WTC11 (cell line): Measurements from ENCODE around the gene NUP214. TPM values are rescaled to one million over a fixed set of nuclear protein-coding genes. Genes with fewer than 3 reads are reported as not detected.

Experiments used
- ATAC-seq: fragments of 200-7000 bp; cut with Tn5 transposase; 2 replicates; pipeline ENCODE4 v1.10.0; 2021; ENCODE audit warnings: mild to moderate bottlenecking, moderate library complexity
- CTCF ChIA-PET: fragments of 300-600 bp; sonication (Branson Sonifier 250); formaldehyde crosslinking; loops from one replicate; lab custom pipeline; 2021; ENCODE audit warnings: antibody characterized with exemption; lab: Charles Lee
- POLR2A ChIA-PET: fragments of 350-600 bp; sonication (Branson Sonifier 250); formaldehyde crosslinking; loops from one replicate; lab custom pipeline; 2021; ENCODE audit warnings: antibody characterized with exemption; lab: Charles Lee
- DNase-seq: peaks from one replicate; pipeline ENCODE4 v3.0.0; 2021; ENCODE audit warnings: low spot score
- H3K27ac Mint-ChIP-seq: 2 replicates; pipeline ENCODE4 v1.8.0; 2021; ENCODE audit warnings: mixed read lengths
- H3K27me3 Mint-ChIP-seq: 2 replicates; pipeline ENCODE4 v1.8.0; 2021; ENCODE audit warnings: low read depth, mild to moderate bottlenecking, moderate library complexity, mixed read lengths
- H3K36me3 Mint-ChIP-seq: 2 replicates; pipeline ENCODE4 v1.8.0; 2021; ENCODE audit warnings: mixed read lengths
- H3K4me1 Mint-ChIP-seq: 2 replicates; pipeline ENCODE4 v1.8.0; 2022; ENCODE audit warnings: mixed read lengths
- H3K4me3 Mint-ChIP-seq: 2 replicates; pipeline ENCODE4 v1.8.0; 2021; ENCODE audit warnings: mild to moderate bottlenecking, moderate library complexity, mixed read lengths
- H3K9me3 Mint-ChIP-seq: 2 replicates; pipeline ENCODE4 v1.8.0; 2021; ENCODE audit warnings: mixed read lengths
- AFF4 ChIP-seq: sonication (generic); formaldehyde crosslinking; IDR thresholded peaks from 2 replicates; pipeline ENCODE4 v1.8.1; 2023; ENCODE audit warnings: mild to moderate bottlenecking, missing genetic modification reagents, borderline replicate concordance
- E2F4 ChIP-seq: sonication (generic); formaldehyde crosslinking; IDR thresholded peaks from 2 replicates; pipeline ENCODE4 v1.8.1; 2022; ENCODE audit warnings: low read depth, mild to moderate bottlenecking, moderate library complexity, missing genetic modification reagents, borderline replicate concordance
- E2F5 ChIP-seq: sonication (generic); formaldehyde crosslinking; IDR thresholded peaks from 2 replicates; pipeline ENCODE4 v1.8.1; 2022; ENCODE audit warnings: mild to moderate bottlenecking, moderate library complexity, missing genetic modification reagents
- ELF4 ChIP-seq: sonication (generic); formaldehyde crosslinking; IDR thresholded peaks from 2 replicates; pipeline ENCODE4 v1.8.1; 2022; ENCODE audit warnings: low read depth, mild to moderate bottlenecking, moderate library complexity, missing genetic modification reagents
- HMGA2 ChIP-seq: fragments of 250-450 bp; sonication (Bioruptor Pico); IDR thresholded peaks from 2 replicates; pipeline ENCODE4 v1.4.0; 2021; ENCODE audit warnings: mild to moderate bottlenecking, moderate library complexity
- IRF2 ChIP-seq: sonication (generic); formaldehyde crosslinking; IDR thresholded peaks from 2 replicates; pipeline ENCODE4 v1.8.0; 2022; ENCODE audit warnings: low read depth, missing genetic modification reagents, borderline replicate concordance
- JAZF1 ChIP-seq: fragments of 250-450 bp; sonication (Bioruptor Pico); IDR thresholded peaks from 2 replicates; pipeline ENCODE4 v1.9.0; 2021; ENCODE audit warnings: moderate library complexity, mild to moderate bottlenecking, inconsistent platforms
- OVOL2 ChIP-seq: fragments of 250-450 bp; sonication (Bioruptor Pico); IDR thresholded peaks from 2 replicates; pipeline ENCODE4 v1.9.0; 2021; ENCODE audit warnings: mild to moderate bottlenecking, borderline replicate concordance
- PREB ChIP-seq: sonication (generic); formaldehyde crosslinking; IDR thresholded peaks from 2 replicates; pipeline ENCODE4 v1.8.1; 2022; ENCODE audit warnings: mild to moderate bottlenecking, missing genetic modification reagents, moderate library complexity, borderline replicate concordance
- PRRX2 ChIP-seq: fragments of 250-450 bp; sonication (Bioruptor Pico); IDR thresholded peaks from 2 replicates; pipeline ENCODE4 v1.8.0; 2021; ENCODE audit warnings: mild to moderate bottlenecking
- SOX15 ChIP-seq: fragments of 250-450 bp; sonication (Bioruptor Pico); IDR thresholded peaks from 2 replicates; pipeline ENCODE4 v1.9.0; 2021; ENCODE audit warnings: mild to moderate bottlenecking
- SP1 ChIP-seq: sonication (generic); formaldehyde crosslinking; conservative IDR thresholded peaks from 2 replicates; pipeline ENCODE4 v1.8.1; 2022; ENCODE audit warnings: missing genetic modification reagents
- TEAD1 ChIP-seq: sonication (generic); formaldehyde crosslinking; IDR thresholded peaks from 2 replicates; pipeline ENCODE4 v1.8.0; 2022; ENCODE audit warnings: mild to moderate bottlenecking, missing genetic modification reagents
- ZMAT4 ChIP-seq: fragments of 250-450 bp; sonication (Bioruptor Pico); IDR thresholded peaks from 2 replicates; pipeline ENCODE4 v1.9.0; 2021; ENCODE audit warnings: mild to moderate bottlenecking
- ZNF232 ChIP-seq: sonication (generic); formaldehyde crosslinking; IDR thresholded peaks from 2 replicates; pipeline ENCODE4 v1.8.0; 2022; ENCODE audit warnings: mild to moderate bottlenecking, missing genetic modification reagents
- total RNA-seq: library from RNA; stranded (reverse); gene quantifications from 3 replicates; pipeline ENCODE4 v1.2.3, GENCODE V29; 2021
- TF ChIP-seq, protein P1 (sequence below): sonication (generic); formaldehyde crosslinking; IDR thresholded peaks from 2 replicates; pipeline ENCODE4 v1.8.0; 2022; ENCODE audit warnings: mild to moderate bottlenecking, missing genetic modification reagents
- TF ChIP-seq, protein P2 (sequence below): sonication (generic); formaldehyde crosslinking; IDR thresholded peaks from 2 replicates; pipeline ENCODE4 v1.8.0; 2023; ENCODE audit warnings: missing genetic modification reagents
- TF ChIP-seq, protein P3 (sequence below): sonication (generic); formaldehyde crosslinking; IDR thresholded peaks from 2 replicates; pipeline ENCODE4 v1.8.1; 2023; ENCODE audit warnings: mild to moderate bottlenecking, missing genetic modification reagents
- TF ChIP-seq, protein P4 (sequence below): sonication (generic); formaldehyde crosslinking; IDR thresholded peaks from 2 replicates; pipeline ENCODE4 v1.8.1; 2022; ENCODE audit warnings: low read depth, missing genetic modification reagents, borderline replicate concordance

The NUP214 gene
- total RNA-seq, 1 experiment from 2014 or later = 41.8 TPM

GRCh38 chr9:131235480-131235851, 110.1 kb downstream of the NUP214 start:
- POLR2A ChIA-PET = interaction anchor here (0.8 kb wide), 1 partner anchor 130 kb away, joined by 3 read pairs; no protein-coding TSS in a partner anchor
- CTCF ChIA-PET = interaction anchor here (1.3 to 2.1 kb wide), 2 partner anchors 55 to 101 kb away, joined by 3 to 14 read pairs; no protein-coding TSS in a partner anchor
- DNase-seq = no peak
- H3K27ac Mint-ChIP-seq = 0 out of 2 replicates have a peak overlapping the region, but pooled peaks have one; percentile 36
- peaks cover 22% of the 10 kb centered on the region for H3K36me3 Mint-ChIP-seq
- no peak overlapping the region for H3K4me3 Mint-ChIP-seq
- H3K4me1 Mint-ChIP-seq = peaks cover 21% of the 10 kb centered on the region
- no peak for TF ChIP-seq SP1 (CRISPR knock-in tag)
- TF ChIP-seq, protein P1, sequence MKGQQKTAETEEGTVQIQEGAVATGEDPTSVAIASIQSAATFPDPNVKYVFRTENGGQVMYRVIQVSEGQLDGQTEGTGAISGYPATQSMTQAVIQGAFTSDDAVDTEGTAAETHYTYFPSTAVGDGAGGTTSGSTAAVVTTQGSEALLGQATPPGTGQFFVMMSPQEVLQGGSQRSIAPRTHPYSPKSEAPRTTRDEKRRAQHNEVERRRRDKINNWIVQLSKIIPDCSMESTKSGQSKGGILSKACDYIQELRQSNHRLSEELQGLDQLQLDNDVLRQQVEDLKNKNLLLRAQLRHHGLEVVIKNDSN = no peak
- no peak for TF ChIP-seq IRF2 (CRISPR knock-in tag)
- TF ChIP-seq HMGA2 (CRISPR knock-in tag) = no peak
- no peak for TF ChIP-seq E2F5
- TF ChIP-seq OVOL2 (CRISPR knock-in tag) = no peak
- no peak for TF ChIP-seq AFF4 (CRISPR knock-in tag)
- TF ChIP-seq SOX15 (CRISPR knock-in tag) = no peak
- no peak for TF ChIP-seq TEAD1 (CRISPR knock-in tag)
- no peak for TF ChIP-seq JAZF1 (CRISPR knock-in tag)
- no peak for TF ChIP-seq E2F4
- TF ChIP-seq PRRX2 (CRISPR knock-in tag) = no peak
- ATAC-seq = no peak
- no peaks in the 10 kb centered on the region for H3K27me3 Mint-ChIP-seq
- H3K9me3 Mint-ChIP-seq = no peaks in the 10 kb centered on the region

DNA sequence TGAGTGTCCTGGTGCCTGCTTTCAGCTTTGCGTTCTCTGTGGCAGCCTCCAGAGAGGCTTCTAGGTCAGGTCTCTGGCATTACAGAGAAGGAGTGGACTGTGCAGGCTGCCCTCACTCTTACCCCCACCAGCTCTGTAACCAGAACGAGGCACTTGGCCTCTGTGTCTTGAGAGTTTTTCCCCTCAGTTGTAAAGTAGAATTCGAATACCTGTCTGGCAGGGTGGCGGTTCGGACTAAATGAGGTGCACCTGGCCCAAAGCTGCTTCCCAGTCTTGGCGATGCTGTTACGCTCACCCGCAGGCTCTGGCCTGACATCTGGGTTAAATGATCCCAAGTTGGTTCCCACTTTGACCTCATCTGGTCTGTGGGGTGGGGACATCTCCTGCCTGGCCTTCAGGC, 110.8 kb downstream of the NUP214 start:
- Mint-ChIP-seq H3K4me1 (peaks cover 21% of the 10 kb centered on the region), H3K36me3 (peaks cover 18% of the 10 kb centered on the region), H3K9me3 (no peaks in the 10 kb centered on the region), H3K27ac (no peak overlapping the region; the same call in 1 of the 2 replicates), H3K4me3 (no peak overlapping the region), H3K27me3 (no peaks in the 10 kb centered on the region)
- ChIA-PET POLR2A (no interaction called here), CTCF (interaction anchor here (1.3 to 2.1 kb wide), 2 partner anchors 56 to 100 kb away, joined by 3 to 14 read pairs; no protein-coding TSS in a partner anchor)
- ATAC-seq = no peak
- DNase-seq = no peak
- no peak for TF ChIP-seq ZMAT4 (CRISPR knock-in tag)
- TF ChIP-seq, protein P2, sequence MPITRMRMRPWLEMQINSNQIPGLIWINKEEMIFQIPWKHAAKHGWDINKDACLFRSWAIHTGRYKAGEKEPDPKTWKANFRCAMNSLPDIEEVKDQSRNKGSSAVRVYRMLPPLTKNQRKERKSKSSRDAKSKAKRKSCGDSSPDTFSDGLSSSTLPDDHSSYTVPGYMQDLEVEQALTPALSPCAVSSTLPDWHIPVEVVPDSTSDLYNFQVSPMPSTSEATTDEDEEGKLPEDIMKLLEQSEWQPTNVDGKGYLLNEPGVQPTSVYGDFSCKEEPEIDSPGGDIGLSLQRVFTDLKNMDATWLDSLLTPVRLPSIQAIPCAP (CRISPR knock-in tag) = no peak
- TF ChIP-seq, protein P3, sequence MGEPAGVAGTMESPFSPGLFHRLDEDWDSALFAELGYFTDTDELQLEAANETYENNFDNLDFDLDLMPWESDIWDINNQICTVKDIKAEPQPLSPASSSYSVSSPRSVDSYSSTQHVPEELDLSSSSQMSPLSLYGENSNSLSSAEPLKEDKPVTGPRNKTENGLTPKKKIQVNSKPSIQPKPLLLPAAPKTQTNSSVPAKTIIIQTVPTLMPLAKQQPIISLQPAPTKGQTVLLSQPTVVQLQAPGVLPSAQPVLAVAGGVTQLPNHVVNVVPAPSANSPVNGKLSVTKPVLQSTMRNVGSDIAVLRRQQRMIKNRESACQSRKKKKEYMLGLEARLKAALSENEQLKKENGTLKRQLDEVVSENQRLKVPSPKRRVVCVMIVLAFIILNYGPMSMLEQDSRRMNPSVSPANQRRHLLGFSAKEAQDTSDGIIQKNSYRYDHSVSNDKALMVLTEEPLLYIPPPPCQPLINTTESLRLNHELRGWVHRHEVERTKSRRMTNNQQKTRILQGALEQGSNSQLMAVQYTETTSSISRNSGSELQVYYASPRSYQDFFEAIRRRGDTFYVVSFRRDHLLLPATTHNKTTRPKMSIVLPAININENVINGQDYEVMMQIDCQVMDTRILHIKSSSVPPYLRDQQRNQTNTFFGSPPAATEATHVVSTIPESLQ (CRISPR knock-in tag) = no peak
- TF ChIP-seq, protein P4, sequence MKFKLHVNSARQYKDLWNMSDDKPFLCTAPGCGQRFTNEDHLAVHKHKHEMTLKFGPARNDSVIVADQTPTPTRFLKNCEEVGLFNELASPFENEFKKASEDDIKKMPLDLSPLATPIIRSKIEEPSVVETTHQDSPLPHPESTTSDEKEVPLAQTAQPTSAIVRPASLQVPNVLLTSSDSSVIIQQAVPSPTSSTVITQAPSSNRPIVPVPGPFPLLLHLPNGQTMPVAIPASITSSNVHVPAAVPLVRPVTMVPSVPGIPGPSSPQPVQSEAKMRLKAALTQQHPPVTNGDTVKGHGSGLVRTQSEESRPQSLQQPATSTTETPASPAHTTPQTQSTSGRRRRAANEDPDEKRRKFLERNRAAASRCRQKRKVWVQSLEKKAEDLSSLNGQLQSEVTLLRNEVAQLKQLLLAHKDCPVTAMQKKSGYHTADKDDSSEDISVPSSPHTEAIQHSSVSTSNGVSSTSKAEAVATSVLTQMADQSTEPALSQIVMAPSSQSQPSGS (CRISPR knock-in tag) = no peak
- no peak for TF ChIP-seq ELF4 (CRISPR knock-in tag)
- TF ChIP-seq OVOL2 (CRISPR knock-in tag) = no peak
- no peak for TF ChIP-seq ZNF232 (CRISPR knock-in tag)
- TF ChIP-seq PREB (CRISPR knock-in tag) = no peak
